Pancreas (tissue), 10 donors: ENCODE data around the gene ZNF576. TPM values are rescaled to one million over a fixed set of nuclear protein-coding genes. Genes with fewer than 3 reads are reported as not detected.
A peak's percentile ranks its signal among the peaks of the same experiment; 100 is the strongest.

ENCODE experiments used
- ATAC-seq, 4 donors: fragments of 200-7000 bp; cut with Tn5 transposase; one replicate each; pipeline versions ENCODE4 v1.8.0 to v1.9.1; 2020; ENCODE audit warnings: mild to moderate bottlenecking in 4 of 4, moderate library complexity in 4 of 4
- DNase-seq, 6 donors: peaks; one replicate each; pipeline ENCODE4 v3.0.0-alpha.2; 2020
- FAIRE-seq: peaks from 2 replicates; lab custom pipeline; 2012; peaks lifted over from hg19 to GRCh38; lab: Jason Lieb, UNC
- H3K27ac ChIP-seq, 4 donors: fragments of 200-600 bp; sonication (generic); 1 replicate in 3 of 4; 2 replicates in 1 of 4; pipeline versions ENCODE4 v1.5.0 to v1.8.0; 2020
- H3K27me3 ChIP-seq, 4 donors: fragments of 200-600 bp; one replicate each; pipeline ENCODE4 v1.8.0; 2021
- H3K36me3 ChIP-seq, 3 donors: fragments of 200-600 bp; sonication (generic) in 1 of 3; one replicate each; pipeline versions ENCODE4 v1.5.0 to v1.8.0; 2020 to 2021
- H3K4me1 ChIP-seq, 3 donors: fragments of 200-600 bp; one replicate each; pipeline ENCODE4 v1.8.0; 2021
- H3K4me3 ChIP-seq, 4 donors: fragments of 200-600 bp; sonication (generic) in 2 of 4; one replicate each; pipeline versions ENCODE4 v1.5.0 to v1.8.0; 2020 to 2021
- H3K9me3 ChIP-seq, 4 donors: fragments of 200-600 bp; one replicate each; pipeline ENCODE4 v1.8.0; 2021
- WGBS, 2 donors: extraction: QIAGEN DNeasy Blood & Tissue Kit; methylation state at CpG; one replicate each; pipeline ENCODE4 v1.1.7; 2013; 5-methylcytosine and 5-hydroxymethylcytosine counted together
- intact Hi-C, 3 donors: fragments of 100-400 bp; cut with DNase I; formaldehyde crosslinking; loops; one replicate each; pipeline versions ENCODE4 v1.11.1 to v1.14.2; 2022
- polyA plus RNA-seq, 2 donors: library from polyadenylated mRNA; stranded (reverse); fragments of 200-250 nt; gene quantifications; one replicate each; pipeline ENCODE4 v1.2.3, GENCODE V29; 2013
- total RNA-seq, 6 donors: library from RNA; stranded (reverse); fragmentation: NEBNext Ultra II Directional in 4 of 6; extraction: Animal tissue kit (Norgen Biotek cat#: 25700) in 4 of 6; gene quantifications; one replicate each; pipeline versions ENCODE4 v1.2.1 to v1.2.4, GENCODE V29; 2021 to 2023
- TF ChIP-seq, protein P1 (sequence below), 4 donors: fragments of 200-600 bp; sonication (generic) in 3 of 4; IDR thresholded peaks; one replicate each; pipeline versions ENCODE4 v1.5.0 to v1.8.0; 2021; ENCODE audit warnings: antibody characterized with exemption in 4 of 4
- donor health status: healthy with polysubstance abuse.
- donor health status: DM: no; HTN: no; CAD: no; lungs with moderate emphysema.
- donor health status: DM: no; HTN: no; CAD: no.
- donor health status: control.
- donor health status: control.
- donor health status: Bipolar disorder and iron deficiency.
- donor health status: DM: yes; HTN: yes; CAD: no.
- donor health status: DM: no; HTN: no; CAD: no.
- donor health status: DM: no; HTN: no; CAD: no.
- donor health status: DM: yes; HTN: yes; CAD: no.

Gene ZNF576
- total and polyA plus RNA-seq, 8 donors: 5.2 to 8.6 (median 6.7) TPM

- H3K36me3 ChIP-seq: peaks cover 0 to 15% (median 7%) of the 10 kb centered on the region in 3 donors
- 84 to 90% methylated on average over 5 of the region's 5 CpGs for WGBS, 2 donors
- no peak for FAIRE-seq
These were observed 7.1 kb upstream of the ZNF576 start for GRCh38 chr19:43589277-43589676.

GRCh38 chr19:43589678-43590077, 6.7 kb upstream of the ZNF576 start:
- Histone ChIP-seq H3K4me3 (no peak overlapping the region), H3K9me3 (no peaks in the 10 kb centered on the region), H3K27ac (no peak overlapping the region), H3K36me3 (peaks cover 0 to 15% (median 7%) of the 10 kb centered on the region in 3 donors), H3K27me3 (no peaks in the 10 kb centered on the region), H3K4me1 (peaks cover 0 to 8% (median 5%) of the 10 kb centered on the region in 3 donors)
- DNase-seq (no peak), FAIRE-seq (no peak), ATAC-seq (no peak)
- TF ChIP-seq, protein P1, sequence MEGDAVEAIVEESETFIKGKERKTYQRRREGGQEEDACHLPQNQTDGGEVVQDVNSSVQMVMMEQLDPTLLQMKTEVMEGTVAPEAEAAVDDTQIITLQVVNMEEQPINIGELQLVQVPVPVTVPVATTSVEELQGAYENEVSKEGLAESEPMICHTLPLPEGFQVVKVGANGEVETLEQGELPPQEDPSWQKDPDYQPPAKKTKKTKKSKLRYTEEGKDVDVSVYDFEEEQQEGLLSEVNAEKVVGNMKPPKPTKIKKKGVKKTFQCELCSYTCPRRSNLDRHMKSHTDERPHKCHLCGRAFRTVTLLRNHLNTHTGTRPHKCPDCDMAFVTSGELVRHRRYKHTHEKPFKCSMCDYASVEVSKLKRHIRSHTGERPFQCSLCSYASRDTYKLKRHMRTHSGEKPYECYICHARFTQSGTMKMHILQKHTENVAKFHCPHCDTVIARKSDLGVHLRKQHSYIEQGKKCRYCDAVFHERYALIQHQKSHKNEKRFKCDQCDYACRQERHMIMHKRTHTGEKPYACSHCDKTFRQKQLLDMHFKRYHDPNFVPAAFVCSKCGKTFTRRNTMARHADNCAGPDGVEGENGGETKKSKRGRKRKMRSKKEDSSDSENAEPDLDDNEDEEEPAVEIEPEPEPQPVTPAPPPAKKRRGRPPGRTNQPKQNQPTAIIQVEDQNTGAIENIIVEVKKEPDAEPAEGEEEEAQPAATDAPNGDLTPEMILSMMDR (IDR thresholded peaks at IDR 0.05): no peak
- 81% methylated on average over 6 of the region's 6 CpGs for WGBS, 2 donors
- intact Hi-C loops: no loop called here

More at GRCh38 chr19:43589277-43589676, 7.1 kb upstream of the ZNF576 start:
- Histone ChIP-seq H3K27ac (no peak overlapping the region), H3K4me1 (peaks cover under 1 to 8% (median 2%) of the 10 kb centered on the region in 3 donors), H3K4me3 (no peak overlapping the region), H3K27me3 (no peaks in the 10 kb centered on the region), H3K9me3 (no peaks in the 10 kb centered on the region)
- intact Hi-C loops: no loop called here
- TF ChIP-seq, protein P1 (IDR thresholded peaks at IDR 0.05): no peak
- DNase-seq (no peak), ATAC-seq (no peak)

DNA sequence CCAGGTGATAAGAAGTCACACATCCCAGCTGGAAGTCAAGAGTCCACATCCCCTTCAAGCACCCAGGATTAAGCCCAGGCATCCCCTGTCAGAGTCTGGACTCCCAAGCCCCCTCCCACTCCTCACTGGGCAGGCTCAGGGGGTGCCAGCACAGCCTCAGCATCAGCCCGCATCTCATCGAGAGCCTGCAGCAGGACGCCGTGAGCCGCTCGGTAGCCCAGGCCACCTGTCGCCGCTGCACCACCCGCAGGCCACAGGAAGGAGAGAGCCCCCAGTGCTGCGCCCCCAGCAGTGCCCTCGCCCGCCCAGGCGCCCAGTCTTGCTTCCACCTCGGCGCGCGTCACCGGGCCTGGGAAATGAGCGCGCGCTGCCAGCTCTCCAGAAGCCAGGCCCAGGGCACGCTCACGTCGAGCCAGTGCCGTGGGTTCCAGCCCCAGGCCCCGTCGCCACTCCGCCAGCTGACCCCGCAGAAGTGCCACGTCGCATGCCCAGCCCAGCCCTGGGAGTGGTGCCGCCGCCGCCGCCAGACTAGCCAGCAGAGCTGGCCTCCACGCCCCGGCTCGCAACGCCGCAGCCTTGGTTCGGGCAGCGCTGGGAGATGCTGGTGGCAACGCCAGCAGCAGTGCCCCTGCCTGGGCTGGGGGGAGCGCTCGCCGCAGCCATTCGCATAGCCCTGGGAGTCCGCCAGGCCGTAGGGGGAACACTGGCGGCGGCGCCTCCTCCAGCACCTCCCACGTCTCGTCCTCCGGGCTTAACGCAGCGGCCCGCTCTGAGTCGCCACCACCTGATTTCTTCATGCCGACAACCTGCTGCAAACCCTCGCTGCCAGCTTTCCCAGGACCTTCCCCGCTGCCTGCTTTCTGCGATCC, 4.3 kb upstream of the ZNF576 start:
- H3K36me3 ChIP-seq: peaks cover 0 to 15% (median 7%) of the 10 kb centered on the region in 3 donors
- FAIRE-seq (no peak), DNase-seq (peak in 1 of 6 donors; percentile 45), ATAC-seq (no peak)
- peaks cover 3 to 12% (median 12%) of the 10 kb centered on the region in 3 donors for H3K4me1 ChIP-seq
- H3K27ac ChIP-seq: no peak overlapping the region
- H3K9me3 ChIP-seq: no peaks in the 10 kb centered on the region
- H3K4me3 ChIP-seq: no peak overlapping the region
- TF ChIP-seq, protein P1 (IDR thresholded peaks at IDR 0.05): no peak
- 96% methylated on average over 56 to 63 of the region's 63 CpGs for WGBS, 2 donors
- intact Hi-C loops: no loop called here
- no peaks in the 10 kb centered on the region for H3K27me3 ChIP-seq

- Histone ChIP-seq H3K27me3 (no peaks in the 10 kb centered on the region), H3K36me3 (peaks cover 0 to 15% (median 7%) of the 10 kb centered on the region in 3 donors), H3K4me1 (peaks cover 6 to 19% (median 17%) of the 10 kb centered on the region in 3 donors), H3K4me3 (no peak overlapping the region), H3K27ac (no peak overlapping the region), H3K9me3 (no peaks in the 10 kb centered on the region)
- TF ChIP-seq, protein P1 (IDR thresholded peaks at IDR 0.05): no peak
- ATAC-seq (no peak), FAIRE-seq (no peak), DNase-seq (peak in 1 of 6 donors; percentile 50)
- 93% methylated on average over 37 of the region's 37 CpGs for WGBS, 2 donors
- intact Hi-C loops: no loop called here
These were observed 3.5 kb upstream of the ZNF576 start for GRCh38 chr19:43592800-43593350.
